GM19238 (cell line): ENCODE results near the gene HPS3.
A peak's percentile ranks its signal among the peaks of the same experiment; 100 is the strongest.

ENCODE experiments used
- DNase-seq: peaks from one replicate; pipeline ENCODE4 v3.0.0; 2011; ENCODE audit warnings: low spot score; ENCODE audit not compliant: insufficient read length

The HPS3 gene

DNA sequence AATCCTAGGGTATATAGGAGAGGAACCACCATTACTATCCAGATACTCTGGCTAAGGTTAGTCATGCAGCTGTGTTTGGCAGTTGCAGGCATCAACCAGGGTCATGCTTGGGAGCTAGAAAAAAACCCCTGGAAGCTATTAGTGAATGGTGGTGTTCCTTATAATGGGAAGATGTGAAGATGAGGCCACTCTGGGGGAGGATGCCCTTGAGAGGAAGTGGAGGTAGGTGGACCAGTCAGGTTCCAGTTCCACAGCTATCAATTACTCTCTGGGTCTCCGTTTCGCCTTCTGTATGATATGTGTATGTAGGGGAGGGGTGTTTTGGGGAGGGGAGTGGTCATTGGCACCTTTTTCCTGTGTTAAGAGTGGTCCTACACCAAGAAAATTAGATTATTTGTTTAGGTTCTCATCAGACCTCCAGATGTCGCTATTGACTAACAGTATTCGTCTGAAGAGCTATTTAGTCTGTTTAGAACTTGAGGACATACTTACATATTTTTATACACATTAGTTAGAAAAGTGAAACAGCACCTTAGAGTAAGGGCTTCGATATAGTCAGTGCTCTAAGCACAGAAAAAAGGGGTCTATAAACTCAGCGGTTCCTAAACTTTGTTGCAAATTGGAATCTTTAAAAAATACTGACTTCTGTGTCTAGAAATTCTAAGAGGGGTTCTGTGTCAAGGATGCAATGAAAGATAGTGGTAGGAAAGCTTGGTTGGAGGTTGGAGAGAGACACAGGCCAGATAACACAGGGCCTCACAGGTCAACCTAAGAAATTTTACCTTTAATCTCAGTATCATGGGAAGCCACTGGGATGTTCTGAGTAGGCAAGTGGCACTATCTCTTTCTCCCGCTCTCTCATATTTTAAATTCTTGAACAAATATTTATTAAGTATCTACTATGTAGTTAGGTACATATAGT lies 9.1 kb upstream of the HPS3 start:
- no peak for DNase-seq

DNA sequence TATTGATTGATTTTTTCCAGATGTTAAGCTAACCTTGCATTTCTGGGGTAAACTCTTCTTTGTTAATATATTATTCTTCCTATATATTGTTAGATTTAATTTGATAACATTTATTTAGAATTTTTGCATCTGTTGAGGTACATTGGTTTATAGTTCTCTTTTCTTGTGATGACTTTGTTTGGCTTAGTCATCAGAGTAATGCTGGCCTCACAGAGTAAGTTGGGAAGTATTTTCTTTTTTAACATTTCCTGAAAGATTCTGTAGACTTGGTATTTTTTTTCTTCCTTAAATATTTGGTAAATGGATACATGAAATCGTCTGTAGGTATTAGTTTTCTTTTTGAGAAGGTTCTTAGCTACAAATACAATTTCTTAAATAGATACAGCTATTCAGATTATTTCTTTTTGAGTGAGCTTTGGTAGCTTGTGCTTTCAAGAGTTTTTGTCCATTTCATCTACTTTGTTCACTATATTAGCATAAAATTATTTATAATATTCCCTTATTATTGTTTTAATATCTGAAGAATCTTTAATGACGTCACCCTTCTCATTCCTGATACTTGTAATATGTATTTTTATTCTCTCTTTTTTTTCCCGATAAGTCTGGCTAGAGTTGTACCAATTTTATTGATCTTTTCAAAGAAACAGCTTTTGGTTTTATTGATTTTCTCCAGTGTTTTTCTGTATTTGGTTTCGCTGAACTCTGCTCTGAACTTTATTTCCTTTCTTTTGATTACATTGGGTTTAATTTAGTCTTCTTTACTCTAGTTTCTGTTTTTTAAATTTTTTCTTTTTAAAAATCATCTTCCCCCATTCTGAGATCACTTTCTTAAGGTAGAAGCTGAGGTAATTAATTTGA lies 6.5 kb upstream of the HPS3 start:
- no peak for DNase-seq

DNA sequence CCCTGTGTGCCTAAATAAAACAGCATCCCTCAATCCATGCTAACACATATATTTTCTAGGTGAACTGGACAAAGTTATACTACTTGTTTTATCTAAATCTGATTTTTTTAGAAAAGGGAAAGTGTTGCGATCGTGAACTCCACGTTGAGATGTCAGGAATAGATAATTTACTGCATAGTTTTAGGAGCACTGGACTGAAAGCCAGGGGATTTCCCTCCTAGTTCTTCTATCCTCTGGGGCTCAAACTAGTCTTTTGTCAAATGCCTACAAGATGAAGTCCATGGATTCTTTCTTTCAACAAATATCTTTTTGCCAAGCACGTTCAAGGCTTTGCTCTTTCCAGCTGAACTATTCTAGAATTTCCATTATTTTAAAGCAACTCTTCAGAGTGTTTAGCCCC lies 617 bp upstream of the HPS3 start:
- no peak for DNase-seq

DNA sequence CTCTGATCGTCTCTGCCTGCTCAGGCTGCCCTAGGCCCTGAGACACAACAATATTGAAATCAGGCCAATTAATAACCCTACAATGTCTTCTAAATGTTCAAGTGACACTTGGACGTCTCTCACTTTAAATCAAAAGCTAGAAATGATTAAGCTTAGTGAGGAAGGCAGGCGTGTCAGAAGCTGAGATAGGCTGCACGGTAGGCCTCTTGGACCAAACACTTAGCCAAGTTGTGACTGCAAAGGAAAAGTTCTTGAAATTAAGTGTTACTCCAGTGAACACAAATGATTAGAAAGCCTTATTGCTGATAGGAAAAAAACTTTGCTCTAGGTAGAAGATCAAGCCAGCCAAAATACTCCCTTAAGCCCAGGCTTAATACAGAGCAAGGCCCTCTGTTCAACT lies 2.2 kb downstream of the HPS3 start:
- DNase-seq = no peak

DNA sequence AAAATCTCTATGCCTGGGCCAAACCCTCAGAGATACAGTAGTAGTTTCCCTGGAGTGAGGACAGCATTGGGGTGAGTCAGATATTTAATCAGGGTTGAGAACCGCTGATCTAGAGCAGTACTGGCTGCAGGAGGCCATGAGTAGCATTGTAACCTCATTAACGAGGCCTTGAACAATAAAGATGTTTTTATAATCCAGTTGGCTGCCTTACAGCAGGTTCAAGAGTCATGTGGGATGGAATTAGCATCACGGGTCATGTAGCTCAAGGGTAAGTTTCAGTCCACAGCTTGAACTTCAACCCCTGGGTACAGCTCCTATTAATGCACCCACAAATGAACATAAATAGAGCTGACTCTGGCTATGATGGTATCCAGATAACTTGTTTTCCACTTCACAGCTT lies 5.1 kb downstream of the HPS3 start:
- no peak for DNase-seq

DNA sequence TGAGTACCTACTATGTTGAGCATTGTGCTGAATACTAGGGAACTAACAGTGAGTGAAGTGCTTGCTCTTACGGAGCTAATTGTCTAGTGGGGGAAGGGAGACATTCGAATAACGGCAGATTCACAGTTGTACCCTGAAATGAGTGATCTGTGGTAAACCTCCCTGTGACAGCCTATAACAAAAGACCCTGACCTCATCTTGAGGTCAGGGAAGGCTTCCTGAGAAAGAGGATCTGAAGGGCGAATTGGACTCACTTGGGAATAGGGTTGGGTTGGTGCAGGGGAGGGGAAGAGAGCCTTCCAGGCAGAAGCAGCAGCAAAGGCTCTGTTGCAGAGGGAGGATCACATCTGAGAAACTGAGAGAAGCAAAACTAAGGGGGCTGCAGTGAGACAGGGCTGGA lies 13.2 kb downstream of the HPS3 start:
- no peak for DNase-seq

DNA sequence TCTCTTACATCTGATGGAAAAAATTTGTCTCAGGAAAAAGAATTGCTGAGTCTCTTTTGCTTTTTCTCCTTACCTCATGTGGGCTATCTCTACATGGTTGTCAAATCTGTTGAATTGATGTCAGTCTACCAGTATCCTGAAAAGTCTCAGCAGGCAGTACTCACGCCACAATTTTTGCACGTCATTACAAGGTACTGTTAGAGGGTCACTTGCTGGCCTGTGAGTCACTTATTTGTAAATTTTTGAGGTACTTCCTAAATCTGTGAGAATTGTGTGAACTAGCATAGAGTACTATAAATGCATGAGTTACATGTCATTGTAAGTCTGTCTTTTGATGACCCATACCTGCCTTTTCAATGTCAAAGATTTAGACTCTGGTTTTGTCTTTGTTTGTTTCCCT lies 15.9 kb downstream of the HPS3 start:
- no peak for DNase-seq

DNA sequence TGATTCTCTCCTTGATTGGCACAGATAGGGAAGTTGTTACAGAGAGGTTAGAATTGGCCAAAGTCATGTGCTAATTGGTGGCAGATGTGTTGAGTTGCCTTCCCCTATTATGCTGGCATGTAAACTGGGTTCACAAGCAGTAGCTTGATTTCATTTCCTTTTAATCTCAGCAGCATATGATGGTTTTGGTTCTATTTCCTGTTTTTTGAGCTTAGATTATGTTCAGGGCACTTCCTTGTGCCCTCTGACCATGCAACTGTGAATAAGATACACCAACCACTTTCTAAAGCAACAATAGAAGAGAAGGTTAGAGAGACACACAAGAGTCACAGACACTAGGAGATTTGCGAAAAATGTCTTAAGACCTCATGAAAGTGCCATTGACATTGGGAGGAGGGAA lies 16.5 kb downstream of the HPS3 start:
- no peak for DNase-seq

DNA sequence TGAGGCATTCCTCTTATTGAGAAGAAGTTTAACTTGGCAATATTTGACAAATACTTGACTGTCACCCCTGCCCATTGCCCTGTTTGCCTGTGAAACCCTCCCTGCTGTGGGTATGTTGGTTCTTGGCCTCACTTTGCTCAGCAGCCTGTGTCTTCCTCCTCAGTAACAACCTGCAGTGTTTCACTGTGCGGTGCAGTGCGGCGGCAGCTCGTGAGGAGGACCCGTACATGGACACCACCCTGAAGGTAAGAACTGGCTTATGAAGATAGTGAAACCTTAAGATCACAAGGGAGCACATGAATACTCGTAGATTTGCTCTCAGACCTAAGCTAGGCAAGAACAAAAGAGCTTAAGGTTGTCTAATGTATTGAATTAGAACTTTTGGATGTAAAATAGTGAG lies 21.0 kb downstream of the HPS3 start:
- no peak for DNase-seq

DNA sequence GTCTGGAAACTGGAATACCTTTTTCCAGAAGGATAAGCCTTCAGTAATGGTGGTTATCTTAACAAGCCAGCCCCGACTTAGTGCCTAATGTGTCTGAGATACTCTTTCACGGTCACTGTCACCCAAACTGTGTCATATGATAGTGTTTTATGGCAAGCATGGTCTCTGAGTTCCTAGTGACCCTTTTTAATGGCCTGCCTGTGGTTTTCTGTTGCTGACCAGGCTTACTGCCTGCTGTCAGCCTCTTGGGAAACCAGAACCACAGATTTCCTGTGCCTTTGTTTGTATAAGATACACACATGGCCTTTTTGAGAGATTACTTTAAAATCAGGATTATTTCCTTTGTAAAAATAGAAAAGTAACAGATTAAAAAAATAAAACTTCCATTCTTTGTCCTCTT lies 22.4 kb downstream of the HPS3 start:
- DNase-seq = no peak

DNA sequence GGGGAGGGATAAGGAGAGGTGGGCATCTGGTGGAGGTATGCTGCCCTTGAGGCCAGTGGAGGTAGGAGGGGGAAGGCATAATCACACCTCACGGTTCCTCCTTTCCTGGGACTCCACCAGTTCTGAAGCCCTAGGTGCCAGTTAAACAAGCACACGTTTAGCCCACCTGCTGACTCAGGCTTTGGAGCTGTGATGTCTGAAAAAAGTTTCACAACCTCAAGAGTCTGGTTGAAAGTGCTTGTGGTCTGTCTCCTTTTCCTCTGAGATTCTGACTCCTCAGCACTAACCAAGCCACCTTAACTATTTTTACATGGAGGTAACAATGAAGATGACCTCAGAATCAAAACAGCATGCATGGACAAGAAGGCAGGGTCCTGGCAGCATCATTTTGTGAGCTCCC lies 23.0 kb downstream of the HPS3 start:
- peak; percentile 3 for DNase-seq

DNA sequence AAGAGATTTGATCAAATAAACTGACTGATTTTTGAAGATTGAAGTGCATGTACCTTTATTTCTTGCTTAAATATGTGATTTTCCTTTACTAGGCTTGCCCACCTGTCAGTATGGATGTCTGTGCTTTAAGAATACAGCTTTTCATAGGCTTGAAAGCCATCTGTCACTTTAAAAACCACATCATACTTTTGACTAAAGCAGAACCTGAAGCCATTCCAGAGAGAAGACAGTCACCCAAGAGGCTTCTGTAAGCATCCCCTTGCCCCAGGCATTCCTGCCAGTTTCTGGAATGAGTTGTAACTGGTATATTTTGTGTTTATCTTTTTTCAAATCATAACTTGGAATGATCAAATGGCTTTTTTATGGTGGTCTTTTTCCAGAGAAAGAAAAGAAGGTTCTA lies 24.0 kb downstream of the HPS3 start:
- no peak for DNase-seq

DNA sequence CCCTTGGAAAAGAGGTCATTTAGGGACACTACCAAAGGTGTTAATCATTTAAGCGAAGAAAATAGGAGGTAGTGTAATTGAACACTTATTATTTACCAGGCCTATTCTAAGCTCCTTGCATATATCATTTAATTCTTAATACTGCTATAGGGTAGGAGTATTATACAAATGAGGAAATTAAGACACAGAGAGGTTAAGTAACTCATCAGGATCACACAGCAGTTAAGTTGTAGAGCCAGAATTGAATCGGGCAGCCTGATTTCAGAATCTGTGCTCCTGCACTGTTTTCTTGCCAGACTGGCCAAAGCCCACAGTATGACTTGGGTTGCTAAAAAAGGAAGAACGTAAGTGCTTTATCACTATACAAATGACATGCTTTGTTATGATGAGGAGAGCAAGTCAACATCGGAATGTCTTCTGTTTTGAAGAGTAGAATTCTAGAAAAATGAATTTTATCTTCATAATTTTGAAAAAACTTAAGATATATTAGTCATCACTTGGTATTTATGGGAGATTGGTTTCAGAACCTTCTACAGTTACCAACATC lies 31.4 kb downstream of the HPS3 start:
- DNase-seq = no peak

DNA sequence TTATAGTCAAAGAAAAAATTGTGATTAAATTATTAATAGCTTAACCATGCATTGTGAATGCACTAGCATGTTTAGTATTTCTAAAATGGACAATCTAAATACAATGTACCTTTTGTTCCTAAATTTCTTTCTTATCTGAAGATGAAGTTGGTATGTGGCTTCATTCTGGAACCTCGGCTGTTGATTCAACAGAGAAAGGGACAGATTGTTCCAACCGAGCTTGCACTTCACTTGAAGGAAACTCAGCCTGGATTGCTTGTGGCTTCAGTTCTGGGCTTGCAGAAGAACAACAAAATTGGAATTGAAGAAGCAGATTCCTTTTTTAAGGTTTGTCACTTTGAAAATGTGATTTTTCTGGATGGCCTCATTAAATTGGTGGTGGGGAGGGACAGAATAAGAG lies 32.6 kb downstream of the HPS3 start:
- no peak for DNase-seq

DNA sequence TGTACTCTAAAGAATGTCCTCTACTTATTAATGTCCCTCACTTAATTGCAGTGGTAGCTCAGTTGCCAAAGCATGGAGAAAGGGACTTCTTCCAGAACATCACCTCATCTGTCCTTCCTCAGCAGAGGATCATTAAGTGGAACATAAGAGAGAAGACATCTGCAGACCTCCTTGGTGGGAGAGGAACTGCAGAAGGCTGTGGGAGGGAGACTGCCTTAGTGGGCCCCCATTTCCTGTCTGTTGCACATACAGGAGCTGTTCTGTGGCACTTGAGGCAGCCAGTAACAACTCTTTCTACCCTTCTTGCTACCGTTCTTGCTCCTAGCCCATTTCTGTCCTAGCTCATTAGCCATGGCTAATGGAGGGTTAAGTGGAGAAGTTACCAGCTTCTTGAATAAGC lies 33.6 kb downstream of the HPS3 start:
- DNase-seq = no peak

DNA sequence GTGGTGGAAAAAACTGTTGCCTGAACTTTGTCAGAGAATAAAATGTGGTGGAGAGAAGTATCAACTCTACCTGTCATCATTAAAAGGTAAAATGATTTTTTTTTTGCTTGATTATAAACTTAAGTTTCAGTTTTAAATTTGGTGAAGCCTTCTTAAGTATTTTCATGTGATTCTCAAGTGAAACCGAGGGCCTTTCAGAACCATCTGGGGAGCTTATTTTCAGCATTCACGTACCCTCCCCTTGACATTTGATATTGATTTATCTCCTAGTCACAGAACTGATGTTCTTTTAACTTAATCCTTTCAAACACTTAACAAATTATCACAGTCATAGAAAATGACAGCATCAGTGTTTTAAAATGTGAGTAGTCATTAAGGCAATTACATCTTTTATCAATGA lies 38.5 kb downstream of the HPS3 start:
- no peak for DNase-seq

DNA sequence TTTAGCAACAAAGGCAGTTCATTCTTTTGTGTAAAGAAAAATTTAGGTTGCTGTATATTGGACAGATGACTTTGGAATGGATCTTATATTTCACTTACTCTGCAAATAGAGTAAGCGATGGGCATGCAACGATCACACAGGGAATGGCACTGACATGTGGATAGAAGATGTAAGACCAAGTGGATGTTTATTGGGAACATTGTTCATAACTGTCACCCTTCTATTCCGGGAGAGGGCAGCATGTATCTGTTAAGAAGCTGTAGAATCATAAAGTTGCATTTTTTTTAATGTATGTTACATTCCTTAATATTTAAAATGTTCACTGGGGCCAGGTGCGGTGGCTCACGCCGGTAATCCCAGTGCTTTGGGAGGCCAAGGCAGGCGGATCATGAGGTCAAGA lies 41.2 kb downstream of the HPS3 start:
- DNase-seq = no peak

DNA sequence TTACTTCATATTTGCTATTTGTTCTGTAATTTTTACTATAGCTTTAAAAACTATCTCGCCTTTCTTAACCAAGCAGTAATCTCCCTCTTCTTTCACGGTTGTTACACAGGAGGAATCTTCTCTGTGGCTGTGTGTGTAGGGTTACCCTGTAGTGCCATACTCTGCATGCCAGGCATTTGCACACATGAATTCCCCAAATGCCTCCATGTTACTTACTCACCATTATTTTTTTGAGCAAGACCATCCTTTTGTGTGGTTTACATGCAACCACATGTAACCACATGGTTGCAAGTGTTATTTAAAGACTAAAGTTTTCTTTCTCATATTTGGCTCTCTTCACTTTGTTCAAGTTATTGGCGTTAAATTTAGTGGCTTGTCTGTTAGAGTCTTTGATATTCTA lies 45.5 kb downstream of the HPS3 start:
- no peak for DNase-seq

DNA sequence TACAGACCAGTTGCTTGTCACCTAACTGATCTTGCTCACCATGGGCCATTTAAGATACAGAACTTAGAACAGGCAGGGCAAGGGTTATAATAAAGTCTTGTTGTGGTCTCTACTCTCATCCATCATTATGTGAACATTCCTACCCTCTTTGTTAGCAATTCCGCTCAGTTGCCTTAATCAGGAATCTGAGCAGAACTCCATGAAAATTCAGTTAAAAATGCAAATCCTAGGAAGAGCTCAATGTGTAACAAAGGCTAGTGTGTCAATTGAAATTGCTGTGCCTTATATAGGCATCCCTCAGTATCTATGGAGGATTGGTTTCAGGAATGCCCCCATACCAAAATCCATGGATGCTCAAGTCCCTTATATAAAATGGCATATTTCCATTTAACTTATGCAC lies 47.7 kb downstream of the HPS3 start:
- DNase-seq = no peak

DNA sequence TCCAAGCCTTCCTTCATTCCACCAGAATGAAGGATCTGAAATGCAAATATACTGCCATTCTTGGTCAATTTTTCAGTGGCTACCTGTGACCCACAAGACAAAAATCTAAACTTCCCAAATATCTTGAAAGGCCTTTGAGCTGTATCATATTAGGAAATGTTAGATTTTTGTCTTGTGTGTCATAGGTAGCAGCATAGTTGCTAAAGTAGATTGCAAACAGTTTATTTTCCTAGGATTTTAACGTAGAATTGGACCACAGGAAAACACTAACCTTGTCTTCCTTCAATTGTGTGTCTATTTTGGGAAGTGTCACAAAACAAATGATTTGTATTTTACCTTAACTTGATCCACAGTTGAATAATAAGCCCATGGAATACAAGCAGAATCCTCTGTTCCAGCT lies 49.8 kb downstream of the HPS3 start:
- DNase-seq = no peak

DNA sequence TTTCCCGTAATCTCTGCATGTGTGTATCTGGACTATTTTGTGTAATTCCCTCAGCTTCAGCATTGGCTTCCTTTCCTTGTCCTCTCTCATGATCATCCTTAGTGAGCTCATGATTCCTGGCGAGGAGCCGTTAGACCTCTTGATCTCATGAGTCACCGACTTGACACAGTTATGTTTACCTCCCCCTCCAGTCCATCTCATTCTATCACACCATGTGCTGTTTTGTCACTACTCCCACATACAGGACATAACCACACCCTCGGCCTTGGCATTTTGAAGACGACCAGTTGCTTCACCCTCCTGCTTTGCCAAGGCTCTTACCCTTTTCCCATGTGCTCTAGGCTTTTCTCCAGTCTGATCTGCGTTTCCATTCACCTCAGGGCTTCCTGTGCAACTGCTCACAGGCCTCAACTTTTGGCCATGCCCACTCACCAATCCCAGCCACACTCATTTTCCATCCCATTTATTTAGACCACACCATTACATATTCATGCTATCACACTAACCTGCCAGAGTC lies 50.7 kb downstream of the HPS3 start:
- DNase-seq = no peak

DNA sequence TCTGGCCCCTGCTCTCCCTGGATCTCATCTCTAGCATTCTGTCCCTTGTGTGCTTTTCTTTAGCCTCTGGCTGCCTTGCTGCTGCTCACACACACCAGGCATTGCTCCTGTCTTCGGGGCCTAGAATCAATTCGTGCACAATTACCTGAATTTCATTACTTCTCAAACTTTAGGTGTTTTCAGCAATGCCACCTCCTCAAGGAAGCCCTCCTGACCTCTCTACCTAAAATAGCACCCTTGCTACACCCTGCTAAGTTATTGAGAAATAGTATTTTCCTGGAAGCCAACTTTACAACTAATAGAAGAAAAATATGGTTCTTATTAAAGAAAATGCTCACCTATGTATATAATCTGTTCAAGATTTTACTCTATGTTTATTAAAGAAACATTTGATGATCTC lies 51.7 kb downstream of the HPS3 start:
- no peak for DNase-seq
